NCI-H345 treated with DMSO at 0.1 percent for 48 hours (cell line): ENCODE results near the gene ENTPD1.
"Not testable (repeated sequence)": the region's sequence is repeated elsewhere in the genome, so short reads cannot be mapped to it uniquely, and the experiment has no call there.

Source experiments
- DNase-seq: peaks from one replicate; lab custom pipeline; 2025; ENCODE audit not compliant: unreplicated experiment; lab: John Stamatoyannopoulos, UW

The ENTPD1 gene, protein sequence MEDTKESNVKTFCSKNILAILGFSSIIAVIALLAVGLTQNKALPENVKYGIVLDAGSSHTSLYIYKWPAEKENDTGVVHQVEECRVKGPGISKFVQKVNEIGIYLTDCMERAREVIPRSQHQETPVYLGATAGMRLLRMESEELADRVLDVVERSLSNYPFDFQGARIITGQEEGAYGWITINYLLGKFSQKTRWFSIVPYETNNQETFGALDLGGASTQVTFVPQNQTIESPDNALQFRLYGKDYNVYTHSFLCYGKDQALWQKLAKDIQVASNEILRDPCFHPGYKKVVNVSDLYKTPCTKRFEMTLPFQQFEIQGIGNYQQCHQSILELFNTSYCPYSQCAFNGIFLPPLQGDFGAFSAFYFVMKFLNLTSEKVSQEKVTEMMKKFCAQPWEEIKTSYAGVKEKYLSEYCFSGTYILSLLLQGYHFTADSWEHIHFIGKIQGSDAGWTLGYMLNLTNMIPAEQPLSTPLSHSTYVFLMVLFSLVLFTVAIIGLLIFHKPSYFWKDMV

DNA sequence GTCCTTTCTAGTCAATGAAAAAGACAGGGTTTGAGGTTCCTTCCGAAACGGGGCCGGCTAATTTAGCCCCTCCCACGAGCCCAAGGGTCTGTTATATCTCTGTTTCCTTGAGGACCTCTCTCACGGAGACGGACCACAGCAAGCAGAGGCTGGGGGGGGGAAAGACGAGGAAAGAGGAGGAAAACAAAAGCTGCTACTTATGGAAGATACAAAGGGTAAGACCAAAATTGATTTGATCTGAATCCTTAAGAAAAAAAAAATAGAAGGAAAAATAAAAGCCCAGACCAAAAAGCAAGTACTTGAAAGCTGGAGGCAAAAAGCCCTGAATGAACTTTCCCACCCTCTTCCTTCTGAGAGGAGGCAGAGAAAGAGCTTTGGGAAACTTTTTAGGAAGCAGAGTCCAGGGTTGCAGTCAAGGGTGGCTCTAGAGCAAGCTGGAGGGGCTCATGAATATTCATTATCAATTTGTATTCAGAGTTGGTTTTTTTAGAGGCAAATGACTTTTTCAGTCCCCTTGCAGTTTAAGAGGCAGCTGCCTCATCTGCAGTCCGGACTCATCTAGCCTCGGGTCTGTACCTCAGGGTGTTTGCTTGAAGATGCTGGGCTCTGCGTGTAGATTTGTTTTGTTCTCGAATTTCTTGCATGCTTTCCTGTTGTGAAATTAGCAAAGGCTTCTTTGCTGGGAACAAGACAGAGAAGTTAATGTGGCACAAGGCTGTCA is at the start of gene ENTPD1:
TSS of gene ENTPD1 (plus strand) at position 123 of the 721 bp plus-strand sequence. CDS start at position 200, 77 bp downstream.
- DNase-seq: no peak

DNA sequence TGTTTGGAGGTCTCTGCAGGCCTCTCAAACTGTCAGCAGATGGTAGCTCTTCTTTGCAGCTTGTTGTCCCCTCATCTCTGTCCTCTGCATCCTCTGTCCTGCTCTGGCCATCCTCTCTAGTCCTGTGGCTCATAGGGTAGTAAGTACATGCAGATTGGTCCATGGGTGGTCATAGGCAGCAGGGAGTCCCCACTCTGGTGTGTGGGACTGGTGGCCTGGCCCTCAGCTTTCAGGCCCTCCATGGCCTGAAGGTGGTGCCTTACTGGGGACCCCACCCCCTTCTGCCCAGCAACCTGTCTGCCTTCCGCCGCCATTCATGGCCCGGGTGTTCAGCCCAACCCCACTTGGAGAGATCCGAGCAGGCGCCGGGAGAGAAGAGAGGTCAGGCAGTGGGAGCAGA is 49.4 kb upstream of the ENTPD1 start:
- DNase-seq: no peak

DNA sequence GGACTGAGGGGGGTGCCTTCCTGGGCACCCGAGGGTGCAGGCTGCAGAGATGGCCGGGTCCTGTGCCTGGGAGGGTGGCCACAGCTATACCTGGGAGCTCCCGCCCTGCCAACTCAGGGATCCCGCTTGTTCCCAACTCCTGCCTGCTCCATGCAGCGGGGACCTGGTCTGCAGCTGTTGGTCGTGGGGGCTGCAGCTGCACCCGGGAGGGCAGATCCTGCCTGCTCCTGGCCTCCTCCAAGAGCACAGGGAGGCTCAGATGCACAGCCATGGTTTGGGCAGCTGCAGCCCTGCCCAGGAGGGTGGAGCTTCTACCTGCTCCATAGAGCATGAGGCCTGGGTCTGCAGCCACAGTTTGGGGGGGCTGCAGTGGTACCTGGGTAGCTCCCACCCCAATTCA is 49.0 kb upstream of the ENTPD1 start:
- DNase-seq: no peak

DNA sequence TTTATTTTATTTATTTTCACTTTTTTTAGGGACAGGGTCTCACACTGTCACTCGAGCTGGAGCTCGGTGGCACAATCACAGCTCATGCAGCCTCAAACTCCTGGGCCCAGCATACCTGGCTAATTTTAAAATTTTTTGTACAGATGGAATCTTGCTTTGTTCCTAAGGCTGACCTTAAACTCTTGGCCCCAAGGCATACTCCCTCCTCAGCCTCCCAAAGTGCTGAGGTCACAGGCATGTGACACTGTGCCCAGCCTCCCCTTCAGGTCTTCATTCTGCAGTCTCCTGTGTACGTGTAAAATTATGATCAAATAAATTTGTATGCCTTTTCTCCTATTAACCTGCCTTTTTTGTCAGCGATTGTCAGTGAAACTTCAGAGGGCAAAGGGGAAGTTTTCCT is 44.5 kb upstream of the ENTPD1 start:
- no peak for DNase-seq

DNA sequence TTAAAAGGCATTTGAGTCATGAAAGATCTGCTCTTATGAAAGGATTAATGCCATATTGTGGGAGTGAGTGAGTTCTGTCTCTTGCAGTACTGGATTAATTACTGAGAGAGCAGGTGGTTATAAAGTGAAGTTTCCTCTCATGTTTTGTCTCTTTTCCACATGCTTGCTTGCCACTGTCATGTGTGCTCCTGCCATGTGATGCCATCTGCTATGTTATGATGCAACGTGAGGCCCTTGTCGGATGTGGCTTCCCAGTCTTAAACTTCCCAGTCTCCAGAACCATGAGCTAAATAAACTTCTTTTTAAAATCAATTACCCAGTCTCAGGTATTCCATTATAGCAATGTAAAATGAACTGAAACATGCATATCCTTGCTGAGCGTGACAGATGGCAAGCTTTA is 39.5 kb upstream of the ENTPD1 start:
- no peak for DNase-seq

DNA sequence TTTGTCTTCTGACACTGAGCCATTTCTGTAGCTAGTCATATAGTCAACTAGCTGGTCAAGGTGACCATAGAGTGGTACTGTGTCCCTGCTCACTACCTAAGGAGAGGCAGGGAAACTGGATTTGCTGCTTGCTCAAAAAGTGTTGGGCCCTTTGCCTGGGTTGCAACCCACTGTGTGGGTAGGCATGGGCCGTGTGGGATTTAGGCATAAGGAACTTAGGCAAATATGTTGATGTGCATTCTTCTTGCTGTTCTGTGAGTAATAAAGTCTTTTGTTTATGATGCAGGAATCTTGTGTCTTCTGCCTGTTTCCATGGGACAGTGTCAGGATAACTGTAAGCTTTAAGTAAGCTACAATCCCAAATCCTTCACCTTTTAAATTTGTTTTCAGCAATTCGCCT is 39.1 kb upstream of the ENTPD1 start:
- DNase-seq: no peak

DNA sequence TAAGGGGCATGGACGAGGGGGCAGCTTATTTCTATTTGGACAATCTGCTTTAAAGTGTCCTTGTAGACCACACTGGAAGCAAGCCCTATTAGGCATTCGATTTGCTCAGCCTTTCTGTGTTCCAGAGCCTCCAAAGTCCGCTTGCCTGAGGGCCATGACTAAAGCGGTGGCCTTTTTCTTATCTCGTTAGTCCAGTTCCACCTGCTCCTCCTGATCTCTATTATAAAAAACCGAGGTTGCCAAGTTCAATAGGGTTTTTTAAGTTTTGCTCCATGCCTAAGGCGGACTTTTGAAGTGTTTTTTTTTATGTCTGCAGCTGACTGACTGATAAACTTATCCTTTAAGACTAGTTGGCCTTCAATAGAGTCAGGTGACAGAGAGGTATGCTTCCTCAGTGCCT is 35.2 kb upstream of the ENTPD1 start:
- not testable (repeated sequence) for DNase-seq

DNA sequence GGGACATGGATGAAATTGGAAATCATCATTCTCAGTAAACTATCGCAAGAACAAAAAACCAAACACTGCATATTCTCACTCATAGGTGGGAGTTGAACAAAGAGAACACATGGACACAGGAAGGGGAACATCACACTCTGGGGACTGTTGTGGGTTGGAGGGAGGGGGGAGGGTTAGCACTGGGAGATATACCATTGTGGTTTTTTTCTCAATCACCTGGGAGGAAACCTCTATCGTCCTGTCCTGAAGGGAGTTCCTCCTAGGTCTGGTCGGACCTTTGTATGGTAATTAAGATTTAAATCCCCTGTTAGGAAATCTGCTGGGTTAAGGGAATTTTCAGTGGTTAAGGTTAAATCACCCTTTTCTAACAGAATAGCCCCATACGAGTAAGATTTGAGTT is 33.5 kb upstream of the ENTPD1 start:
- DNase-seq: not testable (repeated sequence)

DNA sequence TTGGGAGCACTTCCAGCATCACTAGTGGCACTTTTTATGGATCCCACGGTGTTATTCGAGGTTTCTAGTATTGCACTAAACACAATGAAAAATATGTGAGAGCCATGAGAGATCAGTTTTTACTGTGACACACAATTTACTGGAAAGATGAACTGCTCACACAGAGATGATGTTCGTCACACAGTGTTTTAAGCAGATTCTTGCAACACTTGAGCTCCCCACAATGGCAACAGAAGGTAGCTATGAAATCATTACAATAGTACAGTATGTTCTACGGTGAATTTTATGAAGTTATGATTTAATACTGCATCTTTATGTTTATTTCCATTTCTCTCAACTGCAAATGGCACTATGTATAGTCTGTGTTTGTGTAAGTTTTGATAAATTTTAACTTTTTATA is 27.4 kb upstream of the ENTPD1 start:
- DNase-seq: no peak

DNA sequence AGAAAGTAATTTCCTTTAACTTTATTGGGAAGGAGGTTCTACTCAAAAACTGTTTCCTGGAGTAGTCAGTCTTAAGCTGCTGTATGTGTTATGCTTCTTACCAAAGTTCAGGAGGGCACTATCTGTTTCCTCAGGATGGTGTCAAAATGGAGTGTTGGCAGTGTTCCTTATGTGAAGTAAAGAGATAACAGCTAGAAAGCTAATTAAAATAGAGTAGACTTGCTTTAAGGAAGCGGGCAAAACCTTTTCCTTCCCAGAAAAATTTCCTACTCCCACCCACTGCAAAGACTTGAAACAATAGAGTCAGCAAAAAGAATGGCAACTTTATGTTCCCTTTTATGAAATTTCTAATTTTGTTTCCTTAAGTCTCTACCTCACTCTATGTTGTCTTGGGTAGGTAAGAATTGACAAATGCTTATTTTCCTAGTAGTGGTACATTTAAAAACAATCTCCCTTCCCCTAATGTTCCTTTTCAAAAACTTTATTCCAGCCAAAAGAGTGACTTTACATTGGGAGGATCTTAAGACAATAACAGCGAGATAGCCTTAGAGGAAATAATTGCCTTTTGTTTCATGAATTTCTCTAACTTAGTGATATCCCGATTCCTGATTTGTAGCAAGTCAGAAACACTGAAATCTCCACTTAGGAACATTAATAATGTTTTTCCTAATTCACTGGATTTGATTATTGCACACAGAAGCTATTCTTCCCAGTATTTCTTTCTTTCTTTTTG is 26.5 kb upstream of the ENTPD1 start:
- DNase-seq: no peak

DNA sequence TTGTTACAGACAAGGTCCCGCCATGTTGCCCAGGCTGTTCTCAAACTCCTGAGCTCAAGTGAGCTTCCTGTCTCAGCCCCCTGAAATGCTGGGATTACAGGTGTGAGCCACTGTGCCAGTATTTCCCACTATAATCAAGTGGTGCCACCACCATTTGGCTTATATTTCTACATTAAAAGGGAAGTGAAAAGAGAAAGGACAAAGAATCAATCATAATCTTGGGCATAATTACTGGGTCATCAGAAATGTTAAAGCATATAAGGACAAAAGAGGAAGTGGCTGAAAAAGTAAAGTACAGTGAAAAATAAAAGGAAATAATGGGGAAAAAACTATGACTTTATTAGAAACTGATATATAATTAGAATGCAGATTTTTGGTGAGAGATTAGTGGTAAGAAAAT is 25.7 kb upstream of the ENTPD1 start:
- DNase-seq: no peak

DNA sequence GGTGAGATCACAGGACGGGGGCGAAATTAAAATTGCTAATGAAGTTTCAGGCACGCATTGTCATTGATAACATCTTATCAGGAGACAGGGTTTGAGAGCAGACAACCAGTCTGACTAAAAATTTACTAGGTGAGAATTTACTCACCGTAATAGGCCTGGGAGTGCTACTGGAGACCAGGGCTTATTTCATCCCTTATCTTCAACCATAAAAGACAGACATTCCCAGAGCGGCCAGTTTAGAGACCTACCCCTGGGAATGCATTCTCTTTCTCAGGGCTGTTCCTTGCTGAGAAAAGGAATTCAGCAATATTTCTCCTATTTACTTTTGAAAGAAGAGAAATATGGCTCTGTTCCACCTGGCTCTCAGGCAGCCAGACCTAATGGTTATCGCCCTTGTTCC is 23.1 kb upstream of the ENTPD1 start:
- not testable (repeated sequence) for DNase-seq

DNA sequence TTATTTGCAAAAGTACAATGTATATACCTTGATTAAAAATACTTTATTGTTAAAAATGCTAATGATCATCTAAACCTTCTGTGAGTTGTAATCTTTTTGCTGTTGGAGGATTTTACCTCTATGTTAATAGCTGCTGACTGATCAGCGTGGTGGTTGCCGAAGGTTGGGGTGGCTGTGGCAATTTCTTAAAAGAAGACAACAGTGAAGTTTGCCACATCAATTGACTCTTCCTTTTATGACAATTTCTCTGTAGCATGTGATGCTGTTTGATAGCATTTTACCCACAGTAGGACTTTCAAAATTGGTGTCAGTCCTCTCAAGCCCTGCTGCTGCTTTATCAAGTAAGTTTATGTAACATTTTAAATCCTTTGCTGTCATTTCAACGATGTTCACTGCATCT is 16.9 kb upstream of the ENTPD1 start:
- no peak for DNase-seq

DNA sequence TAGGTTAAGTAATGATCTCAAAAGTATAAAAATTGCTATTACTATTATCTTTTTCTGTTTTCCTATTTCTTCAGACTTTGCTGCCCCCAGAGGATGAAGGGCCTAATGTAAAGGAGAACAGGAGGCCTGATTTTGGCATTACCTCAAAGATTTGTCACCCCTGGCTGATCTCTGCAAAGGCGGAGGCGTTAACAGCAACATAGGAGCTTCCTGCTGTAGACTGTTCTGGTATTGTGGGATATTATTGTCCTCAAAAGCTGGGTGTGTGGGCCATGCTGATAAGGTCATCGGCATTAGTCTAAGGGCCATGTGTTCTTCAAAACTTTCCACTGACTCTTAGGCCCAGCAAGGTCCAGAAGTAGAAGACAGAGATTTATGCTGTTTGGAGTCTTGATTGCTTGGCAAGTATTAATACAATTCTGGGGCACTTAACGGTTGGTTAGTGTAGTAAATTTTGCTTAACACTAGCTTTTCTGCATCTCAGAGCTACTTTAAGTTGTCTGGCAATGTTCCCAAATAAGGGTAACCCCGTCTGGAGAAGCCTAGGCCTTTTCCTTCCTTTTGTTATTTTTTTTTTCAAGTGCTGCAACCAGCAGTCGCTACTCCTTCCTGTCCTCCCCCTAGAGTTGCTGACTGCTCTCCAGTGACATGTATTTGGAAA is 14.0 kb upstream of the ENTPD1 start:
- peak; percentile 31 for DNase-seq

DNA sequence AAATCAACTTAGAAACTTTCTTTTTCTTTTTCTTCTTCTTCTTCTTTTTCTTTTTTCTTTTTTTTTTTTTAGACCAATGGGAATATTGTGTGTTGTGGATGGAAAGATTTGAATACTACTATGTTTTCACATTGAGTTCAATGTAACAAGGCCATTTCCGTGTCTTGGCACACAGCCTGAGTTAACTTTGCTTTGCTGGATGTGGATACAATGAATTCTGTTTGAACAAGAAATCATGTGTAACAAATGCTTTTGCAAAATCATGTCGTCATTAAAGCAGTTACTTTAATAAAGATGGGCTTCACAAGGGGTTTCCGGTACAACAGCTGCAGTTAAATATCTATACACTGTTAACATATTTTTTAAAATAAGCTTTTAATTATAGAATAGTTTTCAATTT is 13.5 kb upstream of the ENTPD1 start:
- DNase-seq: peak; percentile 60

DNA sequence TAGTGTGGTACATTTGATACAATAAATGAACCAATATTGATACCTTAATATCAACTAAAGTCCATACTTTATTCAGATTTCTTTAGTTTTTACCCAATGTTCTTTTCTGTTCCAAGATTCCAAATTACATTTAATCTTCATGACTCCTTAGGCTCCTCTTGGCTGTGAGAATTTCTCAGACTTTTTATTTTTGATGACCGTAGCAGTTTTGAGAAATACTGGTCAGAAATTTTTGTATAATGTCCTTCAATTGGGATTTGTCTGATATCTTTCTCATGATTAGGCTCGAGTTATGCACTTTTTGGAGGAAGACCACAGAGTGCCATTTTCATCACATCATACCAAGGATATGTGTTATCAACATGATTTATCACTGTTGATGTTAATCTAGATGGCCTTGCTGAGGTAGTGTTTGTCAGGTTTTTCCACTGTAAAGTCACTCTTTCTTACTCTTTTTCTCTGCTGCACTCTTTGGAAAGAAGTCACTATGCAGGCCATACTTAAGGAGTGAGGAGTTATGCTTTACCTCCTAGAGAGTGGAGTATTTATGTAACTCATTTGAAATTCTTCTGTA is 12.9 kb upstream of the ENTPD1 start:
- DNase-seq: no peak

DNA sequence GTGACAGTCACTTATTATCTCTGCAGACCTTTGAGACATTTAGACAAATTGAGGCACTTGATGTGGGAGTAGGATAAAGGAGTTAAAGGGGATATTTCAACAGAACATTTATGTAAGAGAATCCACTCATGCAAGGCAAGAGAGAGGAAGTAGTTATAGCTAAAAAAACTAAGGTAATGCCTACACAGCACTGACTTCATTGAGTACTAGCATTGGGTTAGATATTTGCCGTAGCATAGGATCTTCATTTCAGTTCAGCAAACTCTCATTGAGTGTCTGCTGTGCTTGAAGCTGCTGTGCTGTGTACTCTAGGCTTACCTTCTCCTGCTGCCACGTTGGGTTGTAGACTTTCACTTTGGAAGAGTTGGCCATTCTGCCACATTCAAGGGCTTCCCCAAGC is 10.5 kb upstream of the ENTPD1 start:
- DNase-seq: no peak

DNA sequence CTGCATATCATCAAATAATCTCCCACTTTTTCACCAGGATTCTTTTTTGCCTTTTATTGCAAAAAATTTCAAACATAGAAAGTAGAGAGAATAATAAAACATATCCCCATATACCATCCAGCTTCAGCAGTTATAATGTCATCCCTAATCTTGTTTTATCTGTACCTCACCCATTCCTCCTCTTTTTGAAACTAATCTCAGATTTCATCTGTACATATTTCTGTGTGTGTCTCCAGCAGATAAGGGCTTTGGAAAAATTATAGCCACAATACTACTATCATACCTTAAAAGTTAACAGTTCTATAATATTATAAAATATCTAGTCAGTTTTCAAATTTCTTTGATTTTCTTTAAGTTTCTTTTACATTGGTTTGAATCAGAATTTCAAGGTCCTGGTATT is 7.6 kb upstream of the ENTPD1 start:
- DNase-seq: no peak

DNA sequence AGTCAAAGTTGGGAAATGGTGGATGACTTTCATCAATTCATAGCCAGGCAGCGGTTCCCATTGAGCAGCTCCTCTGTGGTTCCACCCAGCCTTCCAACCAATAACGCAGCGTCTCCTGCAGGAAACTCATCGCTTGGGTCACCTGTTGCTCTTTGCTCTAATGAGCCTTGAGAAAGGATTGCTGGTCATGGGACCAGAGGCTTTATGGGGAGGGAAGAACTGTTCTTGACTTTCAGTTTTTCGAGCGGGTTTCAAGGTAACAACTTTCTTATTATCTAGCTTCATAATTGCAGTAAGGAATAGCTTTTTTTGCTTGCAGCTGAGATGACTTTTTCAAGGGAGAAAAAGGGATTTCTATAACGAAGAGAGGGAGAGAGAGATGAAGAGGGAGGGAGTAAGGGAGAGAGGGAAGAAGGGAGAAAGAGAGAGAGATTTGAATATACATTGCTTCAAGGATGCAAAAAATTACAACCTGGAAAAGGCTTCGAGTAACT is 405 bp upstream of the ENTPD1 start:
- no peak for DNase-seq

DNA sequence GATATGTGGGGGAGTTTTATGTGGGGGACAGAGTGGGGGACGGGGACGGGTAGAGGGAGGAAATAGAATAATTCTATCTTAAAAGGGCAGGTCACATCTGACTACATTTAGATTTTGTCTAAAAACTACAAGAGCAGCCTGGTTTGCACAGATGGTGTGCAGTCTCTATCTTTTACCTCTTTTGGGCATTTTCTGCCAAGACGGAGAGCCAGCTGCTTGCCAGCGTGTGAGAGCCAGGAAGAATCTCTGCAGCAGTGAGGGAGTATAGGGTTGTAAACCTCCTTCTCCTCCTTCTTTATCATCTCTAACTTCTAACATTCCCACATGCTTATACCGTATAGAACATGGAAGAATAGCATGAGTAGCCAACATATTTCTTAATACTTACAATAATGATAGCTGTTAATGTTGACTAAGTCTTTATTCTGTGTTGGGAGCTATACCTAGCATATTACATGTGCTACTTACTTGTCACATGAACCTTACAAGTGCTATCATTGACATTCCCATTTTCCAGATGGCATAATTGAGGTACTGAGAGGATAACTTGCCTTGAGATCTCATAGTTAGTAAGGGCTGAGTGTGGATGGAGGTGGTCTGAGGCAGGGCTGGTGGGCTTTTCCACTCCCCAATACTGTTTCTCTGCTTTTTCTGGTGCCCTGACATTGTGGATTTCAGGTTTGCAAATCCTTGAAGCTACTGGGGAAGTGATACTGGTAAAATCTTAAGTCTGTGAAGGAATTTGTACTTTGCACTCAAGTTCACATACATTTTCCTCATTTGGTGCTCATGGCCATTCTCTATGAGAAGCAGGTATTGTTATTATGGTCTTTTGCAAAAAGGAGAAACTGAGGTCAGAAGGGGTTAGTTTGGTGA is 1.1 kb downstream of the ENTPD1 start:
- DNase-seq: no peak
